RWPE1 (cell line): Measurements from ENCODE around the gene LMO7.

ENCODE experiments used
- CTCF ChIA-PET: fragments of 350-600 bp; sonication (Branson Sonifier 250); formaldehyde crosslinking; extraction: SDS; loops from one replicate; lab custom pipeline; 2021; lab: Yijun Ruan, JAX
- POLR2A ChIA-PET: fragments of 400-600 bp; formaldehyde crosslinking; extraction: SDS; loops from one replicate; lab custom pipeline; 2020; ENCODE audit warnings: antibody characterized with exemption; ENCODE audit not compliant: low non-redundant PET; lab: Yijun Ruan, JAX
- DNase-seq: peaks from one replicate; pipeline ENCODE4 v3.0.0; 2012; ENCODE audit warnings: low spot score
- H3K27ac ChIP-seq: fragments of 450-650 bp; 2 replicates; pipeline ENCODE4 v1.5.1; 2017
- TF ChIP-seq, protein P1 (sequence below): fragments of 450-650 bp; conservative IDR thresholded peaks from 2 replicates; pipeline ENCODE4 v1.5.1; 2017; ENCODE audit warnings: low read depth, mild to moderate bottlenecking

The LMO7 gene

DNA sequence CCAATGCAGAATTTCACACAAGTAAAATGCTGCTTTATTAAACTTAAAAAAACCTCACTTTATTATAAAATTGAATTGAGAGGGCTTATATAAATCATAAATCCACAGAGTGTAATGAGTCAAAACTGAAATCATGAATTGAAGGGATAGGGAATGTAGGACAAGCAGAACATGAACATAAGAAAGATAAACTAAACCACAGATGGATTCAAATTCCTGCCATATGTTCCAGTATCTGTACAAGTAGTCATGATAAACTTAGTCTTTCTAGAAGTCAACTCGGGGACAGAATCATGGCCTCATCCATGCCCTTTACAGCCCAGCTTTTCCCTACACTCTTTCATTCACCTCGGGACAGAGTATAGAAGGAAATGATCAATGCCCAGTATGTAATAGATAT, 16.6 kb downstream of the LMO7 start:
- ChIA-PET POLR2A (no interaction called here), CTCF (no interaction called here)
- no peak overlapping the region for H3K27ac ChIP-seq
- TF ChIP-seq, protein P1, sequence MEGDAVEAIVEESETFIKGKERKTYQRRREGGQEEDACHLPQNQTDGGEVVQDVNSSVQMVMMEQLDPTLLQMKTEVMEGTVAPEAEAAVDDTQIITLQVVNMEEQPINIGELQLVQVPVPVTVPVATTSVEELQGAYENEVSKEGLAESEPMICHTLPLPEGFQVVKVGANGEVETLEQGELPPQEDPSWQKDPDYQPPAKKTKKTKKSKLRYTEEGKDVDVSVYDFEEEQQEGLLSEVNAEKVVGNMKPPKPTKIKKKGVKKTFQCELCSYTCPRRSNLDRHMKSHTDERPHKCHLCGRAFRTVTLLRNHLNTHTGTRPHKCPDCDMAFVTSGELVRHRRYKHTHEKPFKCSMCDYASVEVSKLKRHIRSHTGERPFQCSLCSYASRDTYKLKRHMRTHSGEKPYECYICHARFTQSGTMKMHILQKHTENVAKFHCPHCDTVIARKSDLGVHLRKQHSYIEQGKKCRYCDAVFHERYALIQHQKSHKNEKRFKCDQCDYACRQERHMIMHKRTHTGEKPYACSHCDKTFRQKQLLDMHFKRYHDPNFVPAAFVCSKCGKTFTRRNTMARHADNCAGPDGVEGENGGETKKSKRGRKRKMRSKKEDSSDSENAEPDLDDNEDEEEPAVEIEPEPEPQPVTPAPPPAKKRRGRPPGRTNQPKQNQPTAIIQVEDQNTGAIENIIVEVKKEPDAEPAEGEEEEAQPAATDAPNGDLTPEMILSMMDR, result no peak
- DNase-seq, result no peak

DNA sequence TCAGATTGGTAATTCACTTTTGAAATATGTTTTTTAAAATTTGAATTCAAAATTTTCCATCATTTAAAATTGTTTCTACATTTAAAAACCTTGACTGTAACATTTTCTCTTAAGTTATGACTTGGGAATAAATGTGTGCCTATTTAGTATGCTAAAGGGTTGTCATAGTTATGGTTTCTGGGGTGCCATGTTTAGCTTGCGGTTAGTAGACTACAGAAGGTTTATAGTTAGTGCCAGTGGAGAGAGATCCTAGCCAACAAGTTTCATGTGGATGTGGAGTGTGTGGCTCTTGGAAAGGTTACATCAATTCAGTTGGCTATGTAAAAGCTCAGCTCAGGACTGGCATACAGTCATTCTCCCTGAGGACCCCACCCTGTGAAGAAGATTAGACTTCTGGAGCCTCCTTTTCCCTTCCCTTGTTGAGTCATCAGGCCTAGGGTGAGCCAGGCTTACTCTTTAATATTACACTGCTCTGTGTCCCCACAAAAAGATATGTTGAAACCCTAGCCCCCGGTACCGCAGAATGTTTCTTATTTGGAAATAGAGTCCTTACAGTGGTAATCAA, 20.4 kb downstream of the LMO7 start:
- TF ChIP-seq, protein P1, result no peak
- no peak overlapping the region for H3K27ac ChIP-seq
- CTCF ChIA-PET, result no interaction called here
- DNase-seq, result no peak
- POLR2A ChIA-PET, result no interaction called here

DNA sequence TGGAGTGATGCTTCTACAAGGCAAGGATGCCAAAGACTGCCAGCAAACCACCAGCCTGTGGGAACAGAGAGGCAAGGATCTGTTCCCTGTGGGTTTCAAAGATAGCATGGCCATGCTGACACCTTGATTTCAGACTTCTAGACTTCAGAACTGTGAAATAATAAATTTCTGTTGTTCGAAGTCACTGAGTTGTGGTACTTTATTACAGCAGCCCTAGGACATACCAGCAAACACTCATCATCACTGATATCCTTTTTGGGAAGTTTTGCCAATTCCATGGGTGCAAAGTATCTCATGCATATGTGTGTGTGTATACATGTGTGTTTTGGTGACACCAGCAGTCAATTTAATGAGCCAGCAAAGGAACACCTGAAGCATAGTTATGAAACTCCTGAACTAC, 21.0 kb downstream of the LMO7 start:
- TF ChIP-seq, protein P1, result no peak
- no peak for DNase-seq
- POLR2A ChIA-PET, result no interaction called here
- H3K27ac ChIP-seq, result no peak overlapping the region
- CTCF ChIA-PET, result no interaction called here

DNA sequence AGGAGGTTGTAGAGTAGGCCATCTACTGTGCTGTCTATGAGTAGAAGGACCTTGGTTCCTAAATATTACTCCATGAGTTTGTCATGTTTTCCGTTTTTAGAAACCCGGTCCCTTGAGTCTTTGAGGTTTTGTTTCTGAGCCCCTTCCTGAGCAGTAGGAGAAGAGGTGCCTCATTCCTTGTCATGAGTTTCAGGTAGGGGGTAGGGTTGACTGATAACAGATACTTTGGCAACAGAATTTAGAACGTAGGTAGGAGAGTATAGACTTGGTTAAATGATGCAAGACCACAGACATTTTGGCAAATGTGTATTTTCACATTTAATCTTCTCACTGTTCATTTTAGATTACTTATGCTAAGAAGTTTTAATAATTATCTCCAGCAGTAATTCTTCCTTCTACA, 24.6 kb downstream of the LMO7 start:
- TF ChIP-seq, protein P1, result no peak
- no peak overlapping the region for H3K27ac ChIP-seq
- ChIA-PET POLR2A (no interaction called here), CTCF (no interaction called here)
- DNase-seq, result no peak

DNA sequence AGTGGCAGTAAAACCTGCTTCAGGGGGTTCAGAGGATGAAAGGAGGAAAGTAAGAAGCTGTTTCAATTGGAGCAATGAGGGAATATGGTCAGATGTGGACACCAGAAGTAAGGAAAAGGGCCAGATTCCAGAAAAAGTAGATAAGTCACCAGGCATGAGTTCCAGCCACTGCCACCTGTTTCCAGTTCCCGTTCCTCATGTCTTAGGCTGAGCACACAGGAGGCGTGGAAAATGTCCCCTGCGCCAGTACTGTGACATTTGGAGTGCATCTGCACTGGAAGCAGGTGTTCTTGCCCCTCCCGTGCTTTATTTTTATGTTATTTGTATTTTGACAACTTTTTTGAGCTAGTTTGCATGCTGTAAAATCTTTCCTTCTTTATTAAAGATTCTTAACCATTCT, 25.3 kb downstream of the LMO7 start:
- H3K27ac ChIP-seq, result no peak overlapping the region
- TF ChIP-seq, protein P1, result no peak
- ChIA-PET POLR2A (no interaction called here), CTCF (interaction anchor here (0.6 kb wide), 1 partner anchor 1200 kb away, joined by 6 read pairs; no protein-coding TSS in a partner anchor)
- DNase-seq, result no peak

DNA sequence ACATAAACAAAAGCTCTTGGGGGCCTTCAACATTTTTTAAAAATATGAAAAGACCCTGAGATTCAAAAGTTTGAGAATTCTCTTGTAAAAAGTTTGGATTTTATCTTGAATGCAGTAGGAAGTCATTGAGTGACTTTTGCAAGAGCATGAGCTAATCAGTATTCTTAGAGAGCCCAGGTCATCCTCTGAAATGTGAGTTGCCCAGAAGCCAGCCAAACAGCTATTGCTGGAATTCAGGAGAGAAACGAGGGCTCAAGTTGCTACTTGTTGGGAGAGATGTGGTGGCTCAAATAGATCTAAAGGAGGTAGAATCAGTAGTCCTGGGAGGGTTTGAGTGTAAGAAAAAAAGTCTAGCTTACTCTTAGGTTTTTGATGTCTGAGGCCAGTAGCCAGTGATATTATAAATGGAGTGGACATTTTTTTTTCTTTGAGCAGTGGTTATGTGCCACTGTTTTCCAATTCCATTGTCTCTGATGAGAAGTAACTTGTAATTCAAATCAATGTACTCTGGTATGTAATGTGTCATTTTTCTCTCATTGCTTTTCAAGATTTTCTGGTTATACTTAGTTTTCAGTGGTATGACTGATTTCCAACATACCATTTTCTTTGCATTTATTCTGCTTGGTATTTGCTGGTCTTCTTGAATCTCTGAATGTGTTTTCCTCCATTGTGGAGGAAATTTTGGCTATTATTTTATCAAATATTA, 30.7 kb downstream of the LMO7 start:
- CTCF ChIA-PET, result no interaction called here
- TF ChIP-seq, protein P1, result no peak
- H3K27ac ChIP-seq, result no peak overlapping the region
- POLR2A ChIA-PET, result no interaction called here
- DNase-seq, result peak; percentile 60
